K562 (cell line): ENCODE data around the gene TMEM131L. TPM values are rescaled to one million over a fixed set of nuclear protein-coding genes. Genes with fewer than 3 reads are reported as not detected.

Source experiments
- CHD1 ChIP-seq: fragments of 200-600 bp; sonication (generic); IDR thresholded peaks from one replicate; pipeline ENCODE4 v1.6.1; 2012; ENCODE audit warnings: mild to moderate bottlenecking, moderate library complexity, low read length, inconsistent platforms
- ID3 ChIP-seq, 2 experiments: fragments of 250-450 bp in 1 of 2; fragments of 450-650 bp in 1 of 2; sonication (Bioruptor Pico) in 1 of 2; IDR thresholded peaks; 2 replicates each; pipeline versions ENCODE4 v1.6.1 to v1.8.0; 2016 to 2021; ENCODE audit warnings: mild to moderate bottlenecking in 2 of 2, moderate library complexity in 2 of 2, missing compliant biosample characterization in 1 of 2, missing genetic modification characterization in 1 of 2
- LCOR ChIP-seq: sonication (generic); formaldehyde crosslinking; IDR thresholded peaks from 2 replicates; pipeline ENCODE4 v1.8.0; 2022; ENCODE audit warnings: mild to moderate bottlenecking, missing genetic modification reagents
- NELFE ChIP-seq: IDR thresholded peaks from 2 replicates; pipeline ENCODE4 v1.6.1; 2011; ENCODE audit warnings: mild to moderate bottlenecking; ENCODE audit not compliant: insufficient read depth, insufficient read length
- NFXL1 ChIP-seq: fragments of 450-650 bp; formaldehyde crosslinking; IDR thresholded peaks from 2 replicates; pipeline ENCODE4 v1.4.0; 2021; ENCODE audit warnings: mild to moderate bottlenecking
- NR4A1 ChIP-seq, 2 experiments: fragments of 250-450 bp in 1 of 2; fragments of 450-650 bp in 1 of 2; sonication (Bioruptor Pico) in 1 of 2; IDR thresholded peaks; 2 replicates each; pipeline versions ENCODE4 v1.4.0 to v1.6.1; 2016 to 2020; ENCODE audit warnings: mild to moderate bottlenecking in 2 of 2, missing compliant biosample characterization in 1 of 2, missing genetic modification characterization in 1 of 2, moderate library complexity in 1 of 2
- SETDB1 ChIP-seq: IDR thresholded peaks from one replicate; pipeline ENCODE4 v1.6.1; 2012; ENCODE audit warnings: low read length, control low read depth, inconsistent platforms
- THRAP3 ChIP-seq: fragments of 450-650 bp; IDR thresholded peaks from 2 replicates; pipeline ENCODE4 v1.6.1; 2016; ENCODE audit warnings: mild to moderate bottlenecking, inconsistent platforms, borderline replicate concordance
- TOE1 ChIP-seq, 2 experiments: fragments of 450-650 bp in 1 of 2; sonication (generic) in 1 of 2; formaldehyde crosslinking in 1 of 2; IDR thresholded peaks; 2 replicates each; pipeline versions ENCODE4 v1.7.1 to v1.8.0; 2016 to 2022; ENCODE audit warnings: borderline replicate concordance in 2 of 2, mild to moderate bottlenecking in 2 of 2, antibody characterized with exemption in 1 of 2, inconsistent platforms in 1 of 2, low read depth in 1 of 2, missing genetic modification reagents in 1 of 2, moderate library complexity in 1 of 2
- TRIM25 ChIP-seq: fragments of 450-650 bp; IDR thresholded peaks from 2 replicates; pipeline ENCODE4 v1.7.0; 2016; ENCODE audit warnings: borderline replicate concordance
- ZBTB5 ChIP-seq: fragments of 450-650 bp; IDR thresholded peaks from 2 replicates; pipeline ENCODE4 v1.6.1; 2017; ENCODE audit warnings: antibody characterized with exemption
- ZNF561 ChIP-seq: fragments of 450-650 bp; formaldehyde crosslinking; conservative IDR thresholded peaks from 2 replicates; pipeline ENCODE4 v1.4.0; 2020; ENCODE audit warnings: mild to moderate bottlenecking, moderate library complexity
- ZNF717 ChIP-seq: fragments of 250-450 bp; sonication (Bioruptor Pico); IDR thresholded peaks from 2 replicates; pipeline ENCODE4 v1.5.0; 2021
- polyA plus RNA-seq, 8 experiments: library from polyadenylated mRNA; depleted of rRNA in 4 of 8; stranded (reverse) in 5 of 8; unstranded in 3 of 8; fragments of >200 nt; fragmentation: Nextera tagmentation in 2 of 8; fragmentation: Illumina TruSeq in 1 of 8; extraction: Ambion mirVana in 2 of 8; extraction: Trizol in 1 of 8; gene quantifications; 2 replicates each; pipeline versions ENCODE4 v1.2.1 to v1.2.3, GENCODE V29; 2011 to 2014; ENCODE audit warnings: inconsistent platforms in 1 of 8, missing spikeins in 1 of 8
- total RNA-seq, 7 experiments: library from RNA; depleted of rRNA in 6 of 7; stranded (reverse); fragments of >200 nt in 6 of 7; fragmentation: Illumina TruSeq in 2 of 7; extraction: Trizol in 2 of 7; gene quantifications; 2 replicates each; pipeline versions ENCODE4 v1.2.1 to v1.2.3, GENCODE V29; 2011 to 2021; ENCODE audit warnings: low replicate concordance in 1 of 7
- TF ChIP-seq, protein P1 (sequence below): fragments of 200-400 bp; formaldehyde crosslinking; IDR thresholded peaks from 2 replicates; pipeline ENCODE4 v1.6.1; 2017; ENCODE audit warnings: mild to moderate bottlenecking, low read depth, low read length, moderate library complexity
- TF ChIP-seq, protein P2 (sequence below): sonication (generic); formaldehyde crosslinking; IDR thresholded peaks from 2 replicates; pipeline ENCODE4 v1.9.0; 2022; ENCODE audit warnings: mild to moderate bottlenecking, missing genetic modification reagents

Gene TMEM131L
- total and polyA plus RNA-seq, 9 of the 15 experiments (the other 6 are each of a cell fraction or from before 2014, with no cell fraction given): 1.2 to 20.8 (median 12.9) TPM

- TF ChIP-seq NR4A1 (CRISPR knock-in tag; IDR thresholded peaks at IDR 0.05): no peak
- TF ChIP-seq NR4A1 (tag; IDR thresholded peaks at IDR 0.05): no peak; the same call in 1 of the 2 replicates
- no peak for TF ChIP-seq SETDB1
- no peak for TF ChIP-seq NFXL1 (CRISPR knock-in tag)
- TF ChIP-seq CHD1: no peak
- TF ChIP-seq ZNF717: no peak
- TF ChIP-seq, protein P1, sequence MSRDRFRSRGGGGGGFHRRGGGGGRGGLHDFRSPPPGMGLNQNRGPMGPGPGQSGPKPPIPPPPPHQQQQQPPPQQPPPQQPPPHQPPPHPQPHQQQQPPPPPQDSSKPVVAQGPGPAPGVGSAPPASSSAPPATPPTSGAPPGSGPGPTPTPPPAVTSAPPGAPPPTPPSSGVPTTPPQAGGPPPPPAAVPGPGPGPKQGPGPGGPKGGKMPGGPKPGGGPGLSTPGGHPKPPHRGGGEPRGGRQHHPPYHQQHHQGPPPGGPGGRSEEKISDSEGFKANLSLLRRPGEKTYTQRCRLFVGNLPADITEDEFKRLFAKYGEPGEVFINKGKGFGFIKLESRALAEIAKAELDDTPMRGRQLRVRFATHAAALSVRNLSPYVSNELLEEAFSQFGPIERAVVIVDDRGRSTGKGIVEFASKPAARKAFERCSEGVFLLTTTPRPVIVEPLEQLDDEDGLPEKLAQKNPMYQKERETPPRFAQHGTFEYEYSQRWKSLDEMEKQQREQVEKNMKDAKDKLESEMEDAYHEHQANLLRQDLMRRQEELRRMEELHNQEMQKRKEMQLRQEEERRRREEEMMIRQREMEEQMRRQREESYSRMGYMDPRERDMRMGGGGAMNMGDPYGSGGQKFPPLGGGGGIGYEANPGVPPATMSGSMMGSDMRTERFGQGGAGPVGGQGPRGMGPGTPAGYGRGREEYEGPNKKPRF: no peak
- TF ChIP-seq TRIM25: no peak
- TF ChIP-seq THRAP3: no peak
- no peak for TF ChIP-seq ZNF561 (CRISPR knock-in tag)
- TF ChIP-seq, protein P2, sequence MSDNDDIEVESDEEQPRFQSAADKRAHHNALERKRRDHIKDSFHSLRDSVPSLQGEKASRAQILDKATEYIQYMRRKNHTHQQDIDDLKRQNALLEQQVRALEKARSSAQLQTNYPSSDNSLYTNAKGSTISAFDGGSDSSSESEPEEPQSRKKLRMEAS (CRISPR knock-in tag): no peak
- TF ChIP-seq LCOR (CRISPR knock-in tag): peak; percentile 62; the same call in 1 of the 2 replicates
- no peak for TF ChIP-seq ID3 (CRISPR knock-in tag; IDR thresholded peaks at IDR 0.05)
- TF ChIP-seq ID3 (tag; IDR thresholded peaks at IDR 0.05): no peak
- no peak for TF ChIP-seq NELFE
- TF ChIP-seq ZBTB5: no peak
- 0 out of 2 replicates have a peak, but pooled peaks have one; percentile 22 for TF ChIP-seq TOE1 (IDR thresholded peaks at IDR 0.05; ENCODE audit: borderline replicate concordance)
- no peak for TF ChIP-seq TOE1 (CRISPR knock-in tag; IDR thresholded peaks at IDR 0.05; ENCODE audit: borderline replicate concordance, low read depth)
Observed at GRCh38 chr4:153528705-153529485, 62.7 kb downstream of the TMEM131L start (continued).
